GM12873 (cell line): ENCODE measurements around the gene GOLGA8K.
A peak's percentile ranks its signal among the peaks of the same experiment; 100 is the strongest.
"Not testable (repeated sequence)": the region's sequence is repeated elsewhere in the genome, so short reads cannot be mapped to it uniquely, and the experiment has no call there.

Experiments
- CTCF ChIP-seq: IDR thresholded peaks from 2 replicates; pipeline ENCODE4 v1.5.1; 2012; ENCODE audit warnings: low read depth, mild to moderate bottlenecking, moderate library complexity, low read length, control low read depth; ENCODE audit not compliant: insufficient read depth; ENCODE audit errors: missing control alignments

The GOLGA8K gene

GRCh38 chr15:32403192-32403591 is at the start of gene GOLGA8K:
TSS of gene GOLGA8K (minus strand) at chr15:32403292. CDS start at chr15:32403194, 98 bp downstream.
- TF ChIP-seq CTCF, result not testable (repeated sequence)

- peak; percentile 21 for TF ChIP-seq CTCF
Observed at GRCh38 chr15:32407903-32408302, 4.8 kb upstream of the GOLGA8K start.
